Measurements from ENCODE around the gene SIN3A. TPM values are rescaled to one million over a fixed set of nuclear protein-coding genes. Genes with fewer than 3 reads are reported as not detected.
"Not testable (repeated sequence)": the region's sequence is repeated elsewhere in the genome, so short reads cannot be mapped to it uniquely, and the experiment has no call there.

The SIN3A gene
- polyA plus RNA-seq (2013), result 27.7 and 28.8 TPM in 2 replicates

- H3K18ac ChIP-seq (ENCODE audit: low read length), result peak within 1 kb of the TSS; percentile 94
- H3K36me3 ChIP-seq (ENCODE audit: control insufficient read depth in 1 of 2, insufficient read depth in 2 of 2, low read length in 2 of 2), result peaks cover 0 to 2% of the 10 kb centered on the region in 2 experiments
- H3K4ac ChIP-seq (ENCODE audit: low read depth, low read length), result peak within 1 kb of the TSS; percentile 85
- H2BK12ac ChIP-seq (ENCODE audit: low read length), result no peak within 1 kb of the TSS
- H4K91ac ChIP-seq (ENCODE audit: low read depth, low read length), result peak within 1 kb of the TSS; percentile 88
- peak; percentile 100 for DNase-seq
- peak within 1 kb of the TSS; percentile 82 for H2AFZ ChIP-seq (ENCODE audit: insufficient read depth, low read length, poor library complexity)
- H3K4me3 ChIP-seq (ENCODE audit: low read depth, low read length), result peak within 1 kb of the TSS; percentile 91
- H3K4me2 ChIP-seq (ENCODE audit: low read length), result peak within 1 kb of the TSS; percentile 97
- peaks cover 4 to 8% of the 10 kb centered on the region in 2 experiments for H3K4me1 ChIP-seq (ENCODE audit: control insufficient read depth in 1 of 2, insufficient read depth in 2 of 2, low read length in 2 of 2)
- H3K9ac ChIP-seq (ENCODE audit: low read length), result peak within 1 kb of the TSS; percentile 71
- WGBS (ENCODE audit: extremely low coverage, insufficient coverage, insufficient read length), result no CpG with 5 or more reads among the region's 39 CpGs
- H3K14ac ChIP-seq (ENCODE audit: low read length), result peak within 1 kb of the TSS; percentile 97
- H2BK5ac ChIP-seq (ENCODE audit: low read depth, low read length, poor library complexity), result peak within 1 kb of the TSS; percentile 94
- H2AK5ac ChIP-seq (ENCODE audit: low read length), result peak within 1 kb of the TSS; percentile 88
- peak within 1 kb of the TSS; percentile 96 for H3K27ac ChIP-seq (ENCODE audit: low read depth, low read length)
- H3K23ac ChIP-seq (ENCODE audit: low read length), result no peak within 1 kb of the TSS
- H4K12ac ChIP-seq (ENCODE audit: low read depth, low read length), result peak within 1 kb of the TSS; percentile 81
- H4K8ac ChIP-seq (ENCODE audit: low read depth, low read length), result peak within 1 kb of the TSS; percentile 93
- H3K79me2 ChIP-seq (ENCODE audit: control insufficient read depth, insufficient read depth, low read length, poor library complexity), result peaks cover 25% of the 10 kb centered on the region
- H2BK120ac ChIP-seq (ENCODE audit: insufficient read depth, low read length, poor library complexity), result peak within 1 kb of the TSS; percentile 76
- H3K79me1 ChIP-seq (ENCODE audit: low read length), result peaks cover 28% of the 10 kb centered on the region
- H3K9me3 ChIP-seq (ENCODE audit: insufficient read depth, low read depth, low read length), result no peaks in the 10 kb centered on the region
- no peaks in the 10 kb centered on the region for H3K27me3 ChIP-seq (ENCODE audit: insufficient read depth, low read length)
These were observed at the start of gene SIN3A for GRCh38 chr15:75451674-75452363. Gene SIN3A, minus strand, starts transcription at chr15:75451690. Its CDS starts 21,315 bp downstream, at chr15:75430375.

GRCh38 chr15:75493732-75494131, 42.2 kb upstream of the SIN3A start:
- Histone ChIP-seq H2BK120ac (ENCODE audit: insufficient read depth, low read length, poor library complexity) (no peak overlapping the region), H2BK12ac (ENCODE audit: low read length) (no peak overlapping the region), H3K27me3 (ENCODE audit: insufficient read depth, low read length) (no peaks in the 10 kb centered on the region), H3K9ac (ENCODE audit: low read length) (no peak overlapping the region), H4K91ac (ENCODE audit: low read depth, low read length) (no peak overlapping the region), H3K27ac (ENCODE audit: low read depth, low read length) (no peak overlapping the region), H3K4me2 (ENCODE audit: low read length) (no peak overlapping the region), H3K4me3 (ENCODE audit: low read depth, low read length) (no peak overlapping the region), H2AK5ac (ENCODE audit: low read length) (no peak overlapping the region), H3K79me2 (ENCODE audit: control insufficient read depth, insufficient read depth, low read length, poor library complexity) (no peaks in the 10 kb centered on the region), H4K8ac (ENCODE audit: low read depth, low read length) (no peak overlapping the region), H3K4ac (ENCODE audit: low read depth, low read length) (no peak overlapping the region), H3K4me1 (ENCODE audit: control insufficient read depth in 1 of 2, insufficient read depth in 2 of 2, low read length in 2 of 2) (no peaks in the 10 kb centered on the region), H3K23ac (ENCODE audit: low read length) (no peak overlapping the region), H3K18ac (ENCODE audit: low read length) (no peak overlapping the region), H3K79me1 (ENCODE audit: low read length) (no peaks in the 10 kb centered on the region), H2BK5ac (ENCODE audit: low read depth, low read length, poor library complexity) (no peak overlapping the region), H3K14ac (ENCODE audit: low read length) (no peak overlapping the region), H3K9me3 (ENCODE audit: insufficient read depth, low read depth, low read length) (no peaks in the 10 kb centered on the region), H4K12ac (ENCODE audit: low read depth, low read length) (no peak overlapping the region), H3K36me3 (ENCODE audit: control insufficient read depth in 1 of 2, insufficient read depth in 2 of 2, low read length in 2 of 2) (peaks cover 17 to 19% of the 10 kb centered on the region in 2 experiments), H2AFZ (ENCODE audit: insufficient read depth, low read length, poor library complexity) (no peak overlapping the region)
- no peak for DNase-seq
- no CpG with 5 or more reads among the region's 4 CpGs for WGBS (ENCODE audit: extremely low coverage, insufficient coverage, insufficient read length)

- Histone ChIP-seq H3K4me3 (ENCODE audit: low read depth, low read length) (no peak overlapping the region), H4K91ac (ENCODE audit: low read depth, low read length) (no peak overlapping the region), H2BK5ac (ENCODE audit: low read depth, low read length, poor library complexity) (no peak overlapping the region), H2BK12ac (ENCODE audit: low read length) (no peak overlapping the region), H3K9ac (ENCODE audit: low read length) (no peak overlapping the region), H3K14ac (ENCODE audit: low read length) (no peak overlapping the region), H3K9me3 (ENCODE audit: insufficient read depth, low read depth, low read length) (peaks cover 1% of the 10 kb centered on the region), H3K4me1 (ENCODE audit: control insufficient read depth in 1 of 2, insufficient read depth in 2 of 2, low read length in 2 of 2) (no peaks in the 10 kb centered on the region), H3K4ac (ENCODE audit: low read depth, low read length) (no peak overlapping the region), H2AK5ac (ENCODE audit: low read length) (no peak overlapping the region), H2BK120ac (ENCODE audit: insufficient read depth, low read length, poor library complexity) (no peak overlapping the region), H3K27ac (ENCODE audit: low read depth, low read length) (no peak overlapping the region), H3K79me1 (ENCODE audit: low read length) (no peaks in the 10 kb centered on the region), H3K27me3 (ENCODE audit: insufficient read depth, low read length) (no peaks in the 10 kb centered on the region), H3K18ac (ENCODE audit: low read length) (no peak overlapping the region), H4K8ac (ENCODE audit: low read depth, low read length) (no peak overlapping the region), H3K79me2 (ENCODE audit: control insufficient read depth, insufficient read depth, low read length, poor library complexity) (no peaks in the 10 kb centered on the region), H4K12ac (ENCODE audit: low read depth, low read length) (no peak overlapping the region), H3K23ac (ENCODE audit: low read length) (no peak overlapping the region), H2AFZ (ENCODE audit: insufficient read depth, low read length, poor library complexity) (no peak overlapping the region), H3K4me2 (ENCODE audit: low read length) (no peak overlapping the region), H3K36me3 (ENCODE audit: control insufficient read depth in 1 of 2, insufficient read depth in 2 of 2, low read length in 2 of 2) (peaks cover 6 to 23% of the 10 kb centered on the region in 2 experiments)
- WGBS (ENCODE audit: extremely low coverage, insufficient coverage, insufficient read length), result no CpG with 5 or more reads among the region's 1 CpG
- DNase-seq, result no peak
These were observed 32.5 kb upstream of the SIN3A start for GRCh38 chr15:75483961-75484360.

- not testable (repeated sequence) for H2AK5ac ChIP-seq (ENCODE audit: low read length); H3K79me2 ChIP-seq (ENCODE audit: control insufficient read depth, insufficient read depth, low read length, poor library complexity); DNase-seq; H3K4me2 ChIP-seq (ENCODE audit: low read length); H3K14ac ChIP-seq (ENCODE audit: low read length); H3K23ac ChIP-seq (ENCODE audit: low read length); H3K18ac ChIP-seq (ENCODE audit: low read length); H4K8ac ChIP-seq (ENCODE audit: low read depth, low read length); H3K9me3 ChIP-seq (ENCODE audit: insufficient read depth, low read depth, low read length); H4K91ac ChIP-seq (ENCODE audit: low read depth, low read length); H2BK120ac ChIP-seq (ENCODE audit: insufficient read depth, low read length, poor library complexity); H2BK5ac ChIP-seq (ENCODE audit: low read depth, low read length, poor library complexity); H3K9ac ChIP-seq (ENCODE audit: low read length); H3K4me1 ChIP-seq (ENCODE audit: control insufficient read depth in 1 of 2, insufficient read depth in 2 of 2, low read length in 2 of 2); H3K27me3 ChIP-seq (ENCODE audit: insufficient read depth, low read length); H4K12ac ChIP-seq (ENCODE audit: low read depth, low read length); H3K27ac ChIP-seq (ENCODE audit: low read depth, low read length); H3K4ac ChIP-seq (ENCODE audit: low read depth, low read length); H2BK12ac ChIP-seq (ENCODE audit: low read length); H3K4me3 ChIP-seq (ENCODE audit: low read depth, low read length); H3K79me1 ChIP-seq (ENCODE audit: low read length); H2AFZ ChIP-seq (ENCODE audit: insufficient read depth, low read length, poor library complexity)
- no CpG with 5 or more reads among the region's 5 CpGs for WGBS (ENCODE audit: extremely low coverage, insufficient coverage, insufficient read length)
- peaks cover 6 to 23% of the 10 kb centered on the region in 2 experiments for H3K36me3 ChIP-seq (ENCODE audit: control insufficient read depth in 1 of 2, insufficient read depth in 2 of 2, low read length in 2 of 2)
These were observed 32.1 kb upstream of the SIN3A start for GRCh38 chr15:75483556-75483955.
